Fibroblast of the conjunctiva (primary cell): Measurements from ENCODE around the gene OPCML.

Source experiments
- DNase-seq: peaks from one replicate; pipeline ENCODE4 v3.0.0-alpha.2; 2010; ENCODE audit warnings: low read depth

Gene OPCML

GRCh38 chr11:133034929-133035328, 497.4 kb downstream of the OPCML start:
- DNase-seq = no peak

GRCh38 chr11:133029107-133029506, 503.2 kb downstream of the OPCML start:
- no peak for DNase-seq

- DNase-seq = no peak
Measured at GRCh38 chr11:133026952-133027351, 505.3 kb downstream of the OPCML start.

- no peak for DNase-seq
Measured at GRCh38 chr11:133024301-133024700, 508.0 kb downstream of the OPCML start.

- no peak for DNase-seq
Measured at GRCh38 chr11:133023232-133023631, 509.1 kb downstream of the OPCML start.

GRCh38 chr11:133021553-133021952, 510.7 kb downstream of the OPCML start:
- no peak for DNase-seq

GRCh38 chr11:133020372-133020714, 512.0 kb downstream of the OPCML start:
- no peak for DNase-seq

GRCh38 chr11:133019545-133020371, 512.5 kb downstream of the OPCML start:
- DNase-seq = no peak

- no peak for DNase-seq
Measured at GRCh38 chr11:133015457-133015856, 516.8 kb downstream of the OPCML start.

- no peak for DNase-seq
Measured at GRCh38 chr11:133014337-133014736, 518.0 kb downstream of the OPCML start.

GRCh38 chr11:133012803-133013202, 519.5 kb downstream of the OPCML start:
- no peak for DNase-seq

GRCh38 chr11:133011604-133012003, 520.7 kb downstream of the OPCML start:
- DNase-seq = no peak

GRCh38 chr11:133007027-133007584, 525.2 kb downstream of the OPCML start:
- no peak for DNase-seq

GRCh38 chr11:133004369-133004768, 527.9 kb downstream of the OPCML start:
- DNase-seq = no peak

GRCh38 chr11:132999516-132999915, 532.8 kb downstream of the OPCML start:
- DNase-seq = no peak

- DNase-seq = no peak
Measured at GRCh38 chr11:132999031-132999430, 533.3 kb downstream of the OPCML start.

GRCh38 chr11:132997396-132997795, 534.9 kb downstream of the OPCML start:
- DNase-seq = no peak

- DNase-seq = no peak
Measured at GRCh38 chr11:132994966-132995365, 537.3 kb downstream of the OPCML start.

- DNase-seq = no peak
Measured at GRCh38 chr11:132993991-132994502, 538.3 kb downstream of the OPCML start.

- DNase-seq = no peak
Measured at GRCh38 chr11:132992838-132993631, 539.3 kb downstream of the OPCML start.

- DNase-seq = no peak
Measured at GRCh38 chr11:132988411-132988810, 543.9 kb downstream of the OPCML start.

GRCh38 chr11:132987936-132988335, 544.4 kb downstream of the OPCML start:
- DNase-seq = no peak

GRCh38 chr11:132983641-132983978, 548.7 kb downstream of the OPCML start:
- no peak for DNase-seq
